Caco-2 (cell line): ENCODE data around the gene UBE2K. TPM values are rescaled to one million over a fixed set of nuclear protein-coding genes. Genes with fewer than 3 reads are reported as not detected.

Experiments
- BruUV-seq: library from RNA; stranded (reverse); fragments of 400-500 nt; replicated peaks from 2 replicates; lab custom pipeline; 2021; lab: Mats Ljungman, UMichigan
- CTCF ChIA-PET: fragments of 300-600 bp; sonication (Branson Sonifier 250); formaldehyde crosslinking; loops from one replicate; lab custom pipeline; 2022; ENCODE audit warnings: antibody characterized with exemption; lab: Charles Lee
- POLR2A ChIA-PET: fragments of 300-600 bp; sonication (Branson Sonifier 250); formaldehyde crosslinking; loops from one replicate; lab custom pipeline; 2022; ENCODE audit warnings: antibody characterized with exemption; lab: Charles Lee
- DNase-seq, 2 experiments: peaks; one replicate each; pipeline versions ENCODE4 v3.0.0 to v3.0.0-alpha.2; 2020 to 2022
- H3K27me3 ChIP-seq: replicated peaks from 2 replicates; pipeline ENCODE4 v1.6.0; 2011; ENCODE audit warnings: low read length; ENCODE audit not compliant: control insufficient read depth, insufficient read depth
- H3K36me3 ChIP-seq: 2 replicates; pipeline ENCODE4 v1.5.1; 2011; ENCODE audit warnings: low read length; ENCODE audit not compliant: control insufficient read depth, insufficient read depth
- H3K4me1 ChIP-seq: fragments of 250-450 bp; sonication (Bioruptor Pico); 2 replicates; pipeline ENCODE4 v1.5.1; 2020; ENCODE audit warnings: mild to moderate bottlenecking
- H3K4me3 ChIP-seq: 2 replicates; pipeline ENCODE4 v1.5.1; 2011; ENCODE audit warnings: low read depth, mild to moderate bottlenecking, control low read depth, low read length
- H3K9me3 ChIP-seq: fragments of 250-450 bp; sonication (Bioruptor Pico); 2 replicates; pipeline ENCODE4 v1.5.1; 2020; ENCODE audit warnings: mild to moderate bottlenecking, moderate library complexity
- H3K27ac Mint-ChIP-seq: one replicate; pipeline ENCODE4 v1.8.0; 2022; ENCODE audit warnings: mixed read lengths; ENCODE audit not compliant: unreplicated experiment
- H3K27me3 Mint-ChIP-seq: one replicate; pipeline ENCODE4 v1.8.0; 2022; ENCODE audit warnings: mixed read lengths; ENCODE audit not compliant: insufficient read depth, unreplicated experiment
- H3K36me3 Mint-ChIP-seq: one replicate; pipeline ENCODE4 v1.8.0; 2022; ENCODE audit warnings: mild to moderate bottlenecking, mixed read lengths; ENCODE audit not compliant: insufficient read depth, unreplicated experiment
- H3K4me1 Mint-ChIP-seq: one replicate; pipeline ENCODE4 v1.8.0; 2022; ENCODE audit warnings: low read depth, mixed read lengths; ENCODE audit not compliant: unreplicated experiment
- H3K4me3 Mint-ChIP-seq: one replicate; pipeline ENCODE4 v1.8.0; 2022; ENCODE audit warnings: mild to moderate bottlenecking, moderate library complexity, mixed read lengths; ENCODE audit not compliant: unreplicated experiment
- H3K9me3 Mint-ChIP-seq: one replicate; pipeline ENCODE4 v1.8.0; 2022; ENCODE audit warnings: mixed read lengths; ENCODE audit not compliant: unreplicated experiment
- intact Hi-C: fragments of 100-400 bp; cut with micrococcal nuclease; formaldehyde crosslinking; loops from one replicate; pipeline ENCODE4 v1.10.0; 2022; ENCODE audit not compliant: unreplicated experiment
- total RNA-seq: library from RNA; stranded (reverse); gene quantifications from 2 replicates; pipeline ENCODE4 v1.2.3, GENCODE V29; 2022
- TF ChIP-seq, protein P1 (sequence below), 2 experiments: fragments of 200-600 bp in 1 of 2; IDR thresholded peaks; 1 replicate in 1 of 2; 2 replicates in 1 of 2; pipeline versions ENCODE4 v1.5.1 to v1.8.0; 2011 to 2022; ENCODE audit warnings: antibody characterized with exemption in 1 of 2, control low read depth in 1 of 2, inconsistent platforms in 1 of 2, low read depth in 1 of 2, low read length in 1 of 2, mild to moderate bottlenecking in 1 of 2, moderate library complexity in 1 of 2; ENCODE audit not compliant: insufficient read depth in 1 of 2, severe bottlenecking in 1 of 2, unreplicated experiment in 1 of 2

UBE2K gene
- total RNA-seq, 1 experiment from 2014 or later, result 141 TPM

DNA sequence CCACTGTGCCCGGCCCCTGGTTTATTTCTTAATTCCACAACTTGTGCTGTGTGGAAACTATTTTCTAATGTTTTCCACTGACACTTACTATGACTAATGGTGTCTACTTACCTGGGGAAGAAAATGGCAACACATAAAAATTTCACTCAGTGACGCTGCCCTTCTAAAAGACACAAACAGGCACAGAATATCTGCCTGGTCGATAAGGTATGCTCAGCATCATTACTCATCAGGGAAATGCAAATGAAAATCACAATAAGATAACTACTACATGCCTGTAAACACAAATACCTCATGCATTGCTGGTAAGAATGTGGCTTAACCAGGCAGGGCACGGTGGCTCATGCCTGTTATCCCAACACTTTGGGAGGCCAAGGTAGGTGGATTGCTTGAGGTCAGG lies 61.6 kb downstream of the UBE2K start:
- no peak overlapping the region for H3K4me3 Mint-ChIP-seq
- ChIA-PET POLR2A (no interaction called here), CTCF (no interaction called here)
- H3K9me3 Mint-ChIP-seq, result no peaks in the 10 kb centered on the region
- no TSS peak for BruUV-seq
- no peaks in the 10 kb centered on the region for H3K27me3 Mint-ChIP-seq
- no peaks in the 10 kb centered on the region for H3K4me1 ChIP-seq
- H3K27ac Mint-ChIP-seq, result no peak overlapping the region
- H3K9me3 ChIP-seq, result no peaks in the 10 kb centered on the region
- TF ChIP-seq, protein P1, sequence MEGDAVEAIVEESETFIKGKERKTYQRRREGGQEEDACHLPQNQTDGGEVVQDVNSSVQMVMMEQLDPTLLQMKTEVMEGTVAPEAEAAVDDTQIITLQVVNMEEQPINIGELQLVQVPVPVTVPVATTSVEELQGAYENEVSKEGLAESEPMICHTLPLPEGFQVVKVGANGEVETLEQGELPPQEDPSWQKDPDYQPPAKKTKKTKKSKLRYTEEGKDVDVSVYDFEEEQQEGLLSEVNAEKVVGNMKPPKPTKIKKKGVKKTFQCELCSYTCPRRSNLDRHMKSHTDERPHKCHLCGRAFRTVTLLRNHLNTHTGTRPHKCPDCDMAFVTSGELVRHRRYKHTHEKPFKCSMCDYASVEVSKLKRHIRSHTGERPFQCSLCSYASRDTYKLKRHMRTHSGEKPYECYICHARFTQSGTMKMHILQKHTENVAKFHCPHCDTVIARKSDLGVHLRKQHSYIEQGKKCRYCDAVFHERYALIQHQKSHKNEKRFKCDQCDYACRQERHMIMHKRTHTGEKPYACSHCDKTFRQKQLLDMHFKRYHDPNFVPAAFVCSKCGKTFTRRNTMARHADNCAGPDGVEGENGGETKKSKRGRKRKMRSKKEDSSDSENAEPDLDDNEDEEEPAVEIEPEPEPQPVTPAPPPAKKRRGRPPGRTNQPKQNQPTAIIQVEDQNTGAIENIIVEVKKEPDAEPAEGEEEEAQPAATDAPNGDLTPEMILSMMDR (IDR thresholded peaks at IDR 0.05; ENCODE audit: insufficient read depth in 1 of 2, low read depth in 1 of 2, low read length in 1 of 2, severe bottlenecking in 1 of 2, unreplicated experiment in 1 of 2), result no peak
- peaks cover 84% of the 10 kb centered on the region for H3K36me3 Mint-ChIP-seq
- peaks cover 1% of the 10 kb centered on the region; the same call in 1 of the 2 replicates for H3K36me3 ChIP-seq
- intact Hi-C loops, result no loop called here
- H3K4me3 ChIP-seq, result no peak overlapping the region
- H3K27me3 ChIP-seq, result no peaks in the 10 kb centered on the region
- no peak for DNase-seq
- H3K4me1 Mint-ChIP-seq, result no peaks in the 10 kb centered on the region

DNA sequence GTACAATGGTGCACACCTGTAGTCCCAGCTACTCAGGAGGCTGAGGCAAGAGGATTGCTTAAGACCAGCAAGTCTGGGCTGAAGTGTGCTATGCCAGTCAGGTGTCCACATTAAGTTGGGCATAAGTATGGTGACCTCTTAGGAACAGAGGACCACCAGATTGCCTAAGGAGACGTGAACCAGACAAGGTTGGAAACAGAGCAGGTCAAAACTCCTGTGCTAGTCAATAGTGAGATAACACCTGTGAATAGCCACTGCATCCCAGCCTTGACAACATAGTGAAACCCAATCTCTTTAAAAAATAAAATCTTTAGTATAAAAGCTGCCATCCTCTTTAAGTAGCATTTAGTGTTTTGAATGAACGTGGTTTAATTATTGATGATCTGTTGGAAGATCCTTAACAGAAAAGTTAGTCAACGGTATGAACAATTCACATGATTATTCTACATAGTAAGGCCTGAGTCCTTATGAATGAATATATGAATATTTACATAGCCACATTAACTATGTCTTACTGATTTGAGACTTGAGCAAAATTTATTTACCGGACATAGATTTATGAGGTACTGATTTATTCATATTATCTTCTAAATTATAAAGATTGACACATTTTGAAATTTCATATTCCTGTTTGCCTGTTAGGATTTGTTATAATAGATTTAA lies 63.2 kb downstream of the UBE2K start:
- intact Hi-C loops, result no loop called here
- no peak for DNase-seq
- Mint-ChIP-seq H3K27me3 (no peaks in the 10 kb centered on the region), H3K4me1 (no peaks in the 10 kb centered on the region), H3K36me3 (peaks cover 91% of the 10 kb centered on the region), H3K9me3 (no peaks in the 10 kb centered on the region), H3K4me3 (no peak overlapping the region), H3K27ac (no peak overlapping the region)
- TF ChIP-seq, protein P1 (IDR thresholded peaks at IDR 0.05; ENCODE audit: insufficient read depth in 1 of 2, low read depth in 1 of 2, low read length in 1 of 2, severe bottlenecking in 1 of 2, unreplicated experiment in 1 of 2), result no peak
- no peaks in the 10 kb centered on the region for H3K9me3 ChIP-seq
- ChIA-PET CTCF (no interaction called here), POLR2A (no interaction called here)
- no peaks in the 10 kb centered on the region for H3K27me3 ChIP-seq
- BruUV-seq, result no TSS peak
- peaks cover 1% of the 10 kb centered on the region; the same call in 1 of the 2 replicates for H3K36me3 ChIP-seq
- H3K4me3 ChIP-seq, result no peak overlapping the region
- no peaks in the 10 kb centered on the region for H3K4me1 ChIP-seq

DNA sequence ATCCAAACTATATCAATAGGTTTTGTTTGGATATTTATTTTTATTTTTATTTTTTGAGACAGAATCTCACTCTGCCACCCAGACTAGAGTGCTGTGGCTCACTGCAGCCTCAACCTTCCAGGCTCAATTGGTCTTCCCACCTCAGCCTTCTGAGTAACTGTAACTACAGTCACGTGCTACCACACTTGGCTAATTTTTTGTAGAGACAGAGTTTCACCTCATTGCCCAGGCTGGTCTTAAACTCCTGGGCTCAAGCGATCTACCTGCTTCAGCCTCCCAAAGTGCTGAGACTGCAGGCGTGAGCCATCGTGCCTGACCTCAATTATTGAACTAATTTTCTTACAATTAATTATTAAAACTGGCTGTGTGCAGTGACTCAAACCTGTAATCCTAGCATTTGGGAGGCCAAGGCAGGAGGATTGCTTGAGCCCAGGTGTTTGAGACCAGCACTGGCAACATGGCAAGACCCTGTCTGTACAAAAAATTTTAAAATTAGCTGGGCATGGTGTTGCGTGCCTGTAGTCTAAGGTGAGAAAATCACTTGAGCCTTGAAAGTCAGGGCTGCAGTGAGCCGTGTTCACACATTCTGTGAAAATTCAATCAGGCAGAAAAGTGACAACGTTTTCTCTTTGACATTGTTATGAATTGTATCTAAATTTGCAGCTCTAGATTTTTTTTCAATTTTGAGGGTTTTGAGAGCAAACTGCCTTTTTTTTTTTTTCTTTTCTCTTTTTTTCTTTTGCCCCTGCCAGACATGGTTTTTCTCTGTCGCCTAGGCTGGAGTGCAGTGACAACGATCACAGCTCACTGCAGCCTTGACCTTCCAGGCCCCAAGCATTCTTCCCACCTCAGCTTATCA lies 66.0 kb downstream of the UBE2K start:
- Mint-ChIP-seq H3K27ac (no peak overlapping the region), H3K27me3 (no peaks in the 10 kb centered on the region), H3K9me3 (no peaks in the 10 kb centered on the region), H3K36me3 (peaks cover 88% of the 10 kb centered on the region), H3K4me3 (no peak overlapping the region), H3K4me1 (no peaks in the 10 kb centered on the region)
- Histone ChIP-seq H3K4me3 (no peak overlapping the region), H3K36me3 (peaks cover 1% of the 10 kb centered on the region; the same call in 1 of the 2 replicates), H3K9me3 (no peaks in the 10 kb centered on the region), H3K27me3 (no peaks in the 10 kb centered on the region), H3K4me1 (no peaks in the 10 kb centered on the region)
- DNase-seq, result no peak
- TF ChIP-seq, protein P1 (IDR thresholded peaks at IDR 0.05; ENCODE audit: insufficient read depth in 1 of 2, low read depth in 1 of 2, low read length in 1 of 2, severe bottlenecking in 1 of 2, unreplicated experiment in 1 of 2), result no peak
- intact Hi-C loops, result no loop called here
- ChIA-PET POLR2A (no interaction called here), CTCF (no interaction called here)
- no TSS peak for BruUV-seq
